ENCODE data around the gene AP2M1. TPM values are rescaled to one million over a fixed set of nuclear protein-coding genes. Genes with fewer than 3 reads are reported as not detected.

AP2M1 gene
- polyA plus RNA-seq, 1 of the 3 experiments (the other 2 are of a cell fraction): 759 TPM

- DNase-seq: peak; percentile 44
- H3K9me2 ChIP-seq: no peaks in the 10 kb centered on the region
- H3K27me3 ChIP-seq (ENCODE audit: insufficient read depth): no peaks in the 10 kb centered on the region
- WGBS (ENCODE audit: low lambda C conversion rate): 40% methylated on average over 1 of the region's 2 CpGs
- H3K27ac ChIP-seq (ENCODE audit: low read depth in 2 of 2, low read length in 1 of 2): no peak overlapping the region
- ChIA-PET CTCF (interaction anchor here (0.6 to 1.8 kb wide), 3 partner anchors 77 to 121 kb away, joined by 3 to 6 read pairs (median 4); partner anchors contain the start of gene EEF1AKMT4), POLR2A (no interaction called here)
- no peak overlapping the region for H3K4me3 ChIP-seq (ENCODE audit: low read depth in 2 of 2, low read length in 1 of 2)
- H3K4me2 ChIP-seq: no peak overlapping the region
- H2AFZ ChIP-seq (ENCODE audit: low read depth): no peak overlapping the region
- no peak overlapping the region for H3K9ac ChIP-seq
- peaks cover 6% of the 10 kb centered on the region for H3F3A ChIP-seq (replicated peaks; ENCODE audit: insufficient read depth)
- H3K9me3 ChIP-seq: no peaks in the 10 kb centered on the region
- H3K4me1 ChIP-seq (ENCODE audit: control insufficient read depth in 1 of 2, insufficient read depth in 2 of 2, low read depth in 1 of 2, low read length in 1 of 2): peaks cover 0 to 2% of the 10 kb centered on the region in 2 experiments; a peak in 3 of 4 replicates
- TF ChIP-seq SMC3 (IDR thresholded peaks at IDR 0.05; ENCODE audit: low read depth, low read length) (peak; percentile 25; the same call in 1 of the 2 replicates), RAD21 (IDR thresholded peaks at IDR 0.05; ENCODE audit: low read length) (peak; percentile 50), CTCF (IDR thresholded peaks at IDR 0.05) (peak; percentile 52), NFIC (IDR thresholded peaks at IDR 0.05; ENCODE audit: borderline replicate concordance) (no peak)
- no peaks in the 10 kb centered on the region for H4K20me1 ChIP-seq (ENCODE audit: insufficient read depth)
- H3K79me2 ChIP-seq (ENCODE audit: insufficient read depth): no peaks in the 10 kb centered on the region
- H3K36me3 ChIP-seq (replicated peaks in 1 of 2; ENCODE audit: control insufficient read depth in 1 of 2, insufficient read depth in 2 of 2, low read length in 1 of 2): no peaks in the 10 kb centered on the region
Measured at GRCh38 chr3:184129012-184129411, 45.6 kb upstream of the AP2M1 start.

DNA sequence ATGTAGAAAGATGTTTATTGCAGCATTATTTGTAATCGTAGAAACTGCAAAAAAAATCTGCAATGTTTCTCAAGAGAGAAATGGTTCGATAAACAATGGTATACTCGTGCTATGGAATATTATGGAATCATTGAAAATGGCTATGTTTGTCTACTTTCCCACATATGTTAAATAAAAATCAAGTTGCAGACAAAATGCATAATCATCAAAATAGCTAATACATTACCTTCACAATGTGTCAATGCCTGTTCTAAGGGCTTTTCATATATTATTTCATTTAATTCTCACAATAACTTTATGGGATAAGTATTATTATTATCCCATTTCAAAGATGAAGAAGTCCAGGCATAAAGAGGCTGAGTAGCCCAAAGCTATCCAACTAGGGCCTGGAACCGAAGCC is 41.7 kb upstream of the AP2M1 start:
- Histone ChIP-seq H2AFZ (ENCODE audit: low read depth) (no peak overlapping the region), H3K27me3 (ENCODE audit: insufficient read depth) (no peaks in the 10 kb centered on the region), H3K4me2 (no peak overlapping the region), H3K27ac (ENCODE audit: low read depth in 2 of 2, low read length in 1 of 2) (no peak overlapping the region), H3K9me2 (no peaks in the 10 kb centered on the region), H3K9me3 (no peaks in the 10 kb centered on the region), H3K4me1 (ENCODE audit: control insufficient read depth in 1 of 2, insufficient read depth in 2 of 2, low read depth in 1 of 2, low read length in 1 of 2) (peaks cover 0 to 8% of the 10 kb centered on the region in 2 experiments; a peak in 3 of 4 replicates), H3K4me3 (ENCODE audit: low read depth in 2 of 2, low read length in 1 of 2) (no peak overlapping the region), H4K20me1 (ENCODE audit: insufficient read depth) (no peaks in the 10 kb centered on the region), H3F3A (replicated peaks; ENCODE audit: insufficient read depth) (peaks cover 10% of the 10 kb centered on the region), H3K9ac (no peak overlapping the region), H3K36me3 (replicated peaks in 1 of 2; ENCODE audit: control insufficient read depth in 1 of 2, insufficient read depth in 2 of 2, low read length in 1 of 2) (peaks cover 0 to 9% of the 10 kb centered on the region in 2 experiments), H3K79me2 (ENCODE audit: insufficient read depth) (peaks cover 38% of the 10 kb centered on the region)
- 92% methylated on average over 4 of the region's 4 CpGs for WGBS (ENCODE audit: low lambda C conversion rate)
- POLR2A ChIA-PET: no interaction called here
- CTCF ChIA-PET: interaction anchor here (1.7 to 3.9 kb wide), 3 partner anchors 94 to 237 kb away, joined by 5 to 17 read pairs (median 13); partner anchors contain the start of gene EEF1AKMT4
- DNase-seq: no peak
- TF ChIP-seq EP300 (IDR thresholded peaks at IDR 0.05; ENCODE audit: borderline replicate concordance in 1 of 2, low read depth in 1 of 2, low read length in 1 of 2): no peak
- TF ChIP-seq, protein P1, sequence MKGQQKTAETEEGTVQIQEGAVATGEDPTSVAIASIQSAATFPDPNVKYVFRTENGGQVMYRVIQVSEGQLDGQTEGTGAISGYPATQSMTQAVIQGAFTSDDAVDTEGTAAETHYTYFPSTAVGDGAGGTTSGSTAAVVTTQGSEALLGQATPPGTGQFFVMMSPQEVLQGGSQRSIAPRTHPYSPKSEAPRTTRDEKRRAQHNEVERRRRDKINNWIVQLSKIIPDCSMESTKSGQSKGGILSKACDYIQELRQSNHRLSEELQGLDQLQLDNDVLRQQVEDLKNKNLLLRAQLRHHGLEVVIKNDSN (IDR thresholded peaks at IDR 0.05; ENCODE audit: borderline replicate concordance, low read depth): no peak
- TF ChIP-seq, protein P2, sequence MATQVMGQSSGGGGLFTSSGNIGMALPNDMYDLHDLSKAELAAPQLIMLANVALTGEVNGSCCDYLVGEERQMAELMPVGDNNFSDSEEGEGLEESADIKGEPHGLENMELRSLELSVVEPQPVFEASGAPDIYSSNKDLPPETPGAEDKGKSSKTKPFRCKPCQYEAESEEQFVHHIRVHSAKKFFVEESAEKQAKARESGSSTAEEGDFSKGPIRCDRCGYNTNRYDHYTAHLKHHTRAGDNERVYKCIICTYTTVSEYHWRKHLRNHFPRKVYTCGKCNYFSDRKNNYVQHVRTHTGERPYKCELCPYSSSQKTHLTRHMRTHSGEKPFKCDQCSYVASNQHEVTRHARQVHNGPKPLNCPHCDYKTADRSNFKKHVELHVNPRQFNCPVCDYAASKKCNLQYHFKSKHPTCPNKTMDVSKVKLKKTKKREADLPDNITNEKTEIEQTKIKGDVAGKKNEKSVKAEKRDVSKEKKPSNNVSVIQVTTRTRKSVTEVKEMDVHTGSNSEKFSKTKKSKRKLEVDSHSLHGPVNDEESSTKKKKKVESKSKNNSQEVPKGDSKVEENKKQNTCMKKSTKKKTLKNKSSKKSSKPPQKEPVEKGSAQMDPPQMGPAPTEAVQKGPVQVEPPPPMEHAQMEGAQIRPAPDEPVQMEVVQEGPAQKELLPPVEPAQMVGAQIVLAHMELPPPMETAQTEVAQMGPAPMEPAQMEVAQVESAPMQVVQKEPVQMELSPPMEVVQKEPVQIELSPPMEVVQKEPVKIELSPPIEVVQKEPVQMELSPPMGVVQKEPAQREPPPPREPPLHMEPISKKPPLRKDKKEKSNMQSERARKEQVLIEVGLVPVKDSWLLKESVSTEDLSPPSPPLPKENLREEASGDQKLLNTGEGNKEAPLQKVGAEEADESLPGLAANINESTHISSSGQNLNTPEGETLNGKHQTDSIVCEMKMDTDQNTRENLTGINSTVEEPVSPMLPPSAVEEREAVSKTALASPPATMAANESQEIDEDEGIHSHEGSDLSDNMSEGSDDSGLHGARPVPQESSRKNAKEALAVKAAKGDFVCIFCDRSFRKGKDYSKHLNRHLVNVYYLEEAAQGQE (IDR thresholded peaks at IDR 0.05; ENCODE audit: low read depth, low read length): no peak
- no peak for TF ChIP-seq CTCF (IDR thresholded peaks at IDR 0.05)
- TF ChIP-seq GABPA (IDR thresholded peaks at IDR 0.05; ENCODE audit: low read depth): no peak
- TF ChIP-seq PBX3 (IDR thresholded peaks at IDR 0.05): no peak
- TF ChIP-seq TEAD4 (IDR thresholded peaks at IDR 0.05; ENCODE audit: borderline replicate concordance, insufficient read depth): no peak
- TF ChIP-seq, protein P3, sequence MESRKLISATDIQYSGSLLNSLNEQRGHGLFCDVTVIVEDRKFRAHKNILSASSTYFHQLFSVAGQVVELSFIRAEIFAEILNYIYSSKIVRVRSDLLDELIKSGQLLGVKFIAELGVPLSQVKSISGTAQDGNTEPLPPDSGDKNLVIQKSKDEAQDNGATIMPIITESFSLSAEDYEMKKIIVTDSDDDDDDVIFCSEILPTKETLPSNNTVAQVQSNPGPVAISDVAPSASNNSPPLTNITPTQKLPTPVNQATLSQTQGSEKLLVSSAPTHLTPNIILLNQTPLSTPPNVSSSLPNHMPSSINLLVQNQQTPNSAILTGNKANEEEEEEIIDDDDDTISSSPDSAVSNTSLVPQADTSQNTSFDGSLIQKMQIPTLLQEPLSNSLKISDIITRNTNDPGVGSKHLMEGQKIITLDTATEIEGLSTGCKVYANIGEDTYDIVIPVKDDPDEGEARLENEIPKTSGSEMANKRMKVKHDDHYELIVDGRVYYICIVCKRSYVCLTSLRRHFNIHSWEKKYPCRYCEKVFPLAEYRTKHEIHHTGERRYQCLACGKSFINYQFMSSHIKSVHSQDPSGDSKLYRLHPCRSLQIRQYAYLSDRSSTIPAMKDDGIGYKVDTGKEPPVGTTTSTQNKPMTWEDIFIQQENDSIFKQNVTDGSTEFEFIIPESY (IDR thresholded peaks at IDR 0.05; ENCODE audit: borderline replicate concordance, low read depth): no peak
- no peak for TF ChIP-seq JUND (IDR thresholded peaks at IDR 0.05)
- TF ChIP-seq GATA2 (CRISPR knock-in tag; IDR thresholded peaks at IDR 0.05): no peak
- TF ChIP-seq NRF1 (IDR thresholded peaks at IDR 0.05; ENCODE audit: low read depth, low read length): no peak
- TF ChIP-seq YY1 (IDR thresholded peaks at IDR 0.05; ENCODE audit: low read depth): no peak

All from SK-N-SH (cell line).